ENCODE results near the gene EDN3.

The EDN3 gene

GRCh38 chr20:59363101-59363500 is 62.7 kb downstream of the EDN3 start:
- no peak for DNase-seq

- no peak for DNase-seq
Measured at GRCh38 chr20:59364611-59365010, 64.2 kb downstream of the EDN3 start.

- DNase-seq = no peak
Measured at GRCh38 chr20:59365611-59366285, 65.3 kb downstream of the EDN3 start.

GRCh38 chr20:59371431-59371830 is 71.0 kb downstream of the EDN3 start:
- no peak for DNase-seq

- DNase-seq = no peak
Measured at GRCh38 chr20:59374261-59374660, 73.8 kb downstream of the EDN3 start.

GRCh38 chr20:59375541-59375940 is 75.1 kb downstream of the EDN3 start:
- DNase-seq = no peak
